ENCODE measurements around the gene MED20.
A peak's percentile ranks its signal among the peaks of the same experiment; 100 is the strongest.

The MED20 gene, protein sequence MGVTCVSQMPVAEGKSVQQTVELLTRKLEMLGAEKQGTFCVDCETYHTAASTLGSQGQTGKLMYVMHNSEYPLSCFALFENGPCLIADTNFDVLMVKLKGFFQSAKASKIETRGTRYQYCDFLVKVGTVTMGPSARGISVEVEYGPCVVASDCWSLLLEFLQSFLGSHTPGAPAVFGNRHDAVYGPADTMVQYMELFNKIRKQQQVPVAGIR

DNA sequence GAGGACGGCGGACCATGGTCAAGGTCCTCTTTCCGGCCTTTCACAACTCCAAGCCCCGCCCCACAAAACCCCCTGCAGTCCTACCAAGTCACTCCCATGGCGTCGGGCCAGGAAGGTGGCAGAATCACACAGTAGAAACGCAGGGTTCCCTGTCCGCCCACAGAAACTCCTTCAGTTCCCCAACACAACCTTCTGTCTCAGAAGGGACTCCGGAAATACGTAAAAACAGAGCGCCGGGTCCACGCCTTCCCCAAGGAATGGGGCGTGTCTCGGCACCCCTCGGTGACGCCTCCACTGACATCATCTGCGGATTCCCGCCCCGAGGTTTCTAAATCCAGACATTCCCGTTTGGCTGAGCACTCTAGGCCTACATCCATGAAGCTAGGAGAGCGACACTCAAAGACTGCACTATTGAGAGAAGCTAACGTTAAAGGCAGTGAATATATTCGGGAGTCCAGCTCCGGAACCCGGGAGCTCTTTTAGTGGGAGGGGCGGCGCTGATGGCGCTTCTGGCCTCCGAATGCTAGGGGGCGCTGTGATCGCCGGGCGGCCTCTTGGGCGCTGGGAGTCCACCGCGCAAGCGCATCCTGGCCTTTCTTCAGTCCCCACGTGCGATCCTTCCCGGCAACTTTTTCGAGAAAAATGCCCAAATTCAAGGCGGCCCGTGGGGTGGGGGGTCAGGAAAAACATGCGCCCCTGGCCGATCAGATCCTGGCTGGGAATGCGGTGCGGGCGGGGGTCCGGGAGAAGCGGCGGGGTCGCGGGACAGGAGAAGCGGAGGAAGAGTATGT, at the start of gene MED20, which contains the start of gene BYSL:
MED20 (minus strand) TSS at position 219 of the 791 bp plus-strand sequence; CDS start at position 98, 121 bp downstream.
BYSL (plus strand) TSS at position 579 of the 791 bp plus-strand sequence; CDS start at position 643, 64 bp downstream.
- H3K4me1 ChIP-seq (ENCODE audit: control insufficient read depth, low read depth, low read length) = peaks cover 6% of the 10 kb centered on the region
- H3K9ac ChIP-seq (ENCODE audit: low read length) = peak within 1 kb of the TSS; percentile 99
- no peaks in the 10 kb centered on the region for H3K27me3 ChIP-seq (ENCODE audit: control insufficient read depth, insufficient read depth, low read length)
- peak within 1 kb of the TSS; percentile 100 for H3K4me3 ChIP-seq (ENCODE audit: low read length)
- peak within 1 kb of the TSS; percentile 82 for H3K27ac ChIP-seq (ENCODE audit: low read length)
- H3K9me3 ChIP-seq (ENCODE audit: control insufficient read depth, low read depth, low read length) = no peaks in the 10 kb centered on the region
- peaks cover 14% of the 10 kb centered on the region for H3K36me3 ChIP-seq (ENCODE audit: control insufficient read depth, low read depth, low read length)

GRCh38 chr6:41970436-41970846, 49.5 kb upstream of the MED20 start:
- Histone ChIP-seq H3K4me3 (ENCODE audit: low read length) (no peak overlapping the region), H3K36me3 (ENCODE audit: control insufficient read depth, low read depth, low read length) (no peaks in the 10 kb centered on the region), H3K4me1 (ENCODE audit: control insufficient read depth, low read depth, low read length) (peaks cover 21% of the 10 kb centered on the region), H3K9ac (ENCODE audit: low read length) (no peak overlapping the region), H3K9me3 (ENCODE audit: control insufficient read depth, low read depth, low read length) (no peaks in the 10 kb centered on the region), H3K27ac (ENCODE audit: low read length) (no peak overlapping the region), H3K27me3 (ENCODE audit: control insufficient read depth, insufficient read depth, low read length) (no peaks in the 10 kb centered on the region)

DNA sequence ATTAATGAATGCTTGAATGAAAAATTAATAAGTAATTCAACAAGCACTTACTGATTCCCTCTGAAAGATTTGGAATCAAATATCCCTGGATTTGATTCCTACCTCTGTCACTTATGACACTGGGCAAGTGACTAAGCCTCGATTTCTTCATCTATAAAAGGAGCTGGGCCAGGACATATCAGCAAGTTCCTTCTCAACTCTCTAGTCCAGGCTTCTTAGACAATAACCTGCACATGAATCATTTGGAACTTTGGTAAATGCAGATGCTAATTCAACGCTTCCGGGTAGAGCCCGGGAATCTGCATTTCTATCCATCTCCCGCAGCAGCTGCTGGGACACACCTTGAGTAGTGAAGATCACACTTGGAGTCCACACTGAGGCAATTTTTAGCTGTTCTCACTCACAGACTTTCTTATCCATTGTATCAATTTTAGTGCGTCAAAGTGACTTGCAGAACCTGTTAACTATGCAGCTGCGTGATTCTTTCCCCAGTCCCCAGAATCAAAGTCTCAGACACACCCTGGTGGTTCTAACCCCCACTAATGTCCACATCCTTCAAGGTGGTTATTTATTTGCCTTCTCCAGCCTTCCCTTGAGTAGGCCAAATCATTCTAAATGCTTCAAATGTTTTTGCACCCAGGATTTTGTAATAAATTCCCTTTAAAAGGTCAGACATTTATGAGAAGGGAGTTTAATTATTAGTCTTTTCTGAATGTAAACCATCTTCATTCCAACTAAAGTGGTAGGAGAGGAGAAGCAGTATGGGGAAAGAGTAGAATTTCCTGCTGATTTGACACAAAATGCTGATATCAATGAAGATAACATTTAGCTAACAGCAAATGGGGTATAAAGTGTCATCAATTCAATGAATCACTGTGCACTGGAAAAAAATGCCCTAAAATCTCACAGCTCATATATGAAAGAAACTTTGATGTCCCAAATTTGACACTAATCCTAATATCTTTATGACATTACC, 46.7 kb upstream of the MED20 start:
- Histone ChIP-seq H3K4me1 (ENCODE audit: control insufficient read depth, low read depth, low read length) (peaks cover 37% of the 10 kb centered on the region), H3K36me3 (ENCODE audit: control insufficient read depth, low read depth, low read length) (no peaks in the 10 kb centered on the region), H3K9ac (ENCODE audit: low read length) (peak overlapping the region; percentile 59), H3K27me3 (ENCODE audit: control insufficient read depth, insufficient read depth, low read length) (no peaks in the 10 kb centered on the region), H3K9me3 (ENCODE audit: control insufficient read depth, low read depth, low read length) (no peaks in the 10 kb centered on the region), H3K27ac (ENCODE audit: low read length) (peak overlapping the region; percentile 87), H3K4me3 (ENCODE audit: low read length) (no peak overlapping the region)

DNA sequence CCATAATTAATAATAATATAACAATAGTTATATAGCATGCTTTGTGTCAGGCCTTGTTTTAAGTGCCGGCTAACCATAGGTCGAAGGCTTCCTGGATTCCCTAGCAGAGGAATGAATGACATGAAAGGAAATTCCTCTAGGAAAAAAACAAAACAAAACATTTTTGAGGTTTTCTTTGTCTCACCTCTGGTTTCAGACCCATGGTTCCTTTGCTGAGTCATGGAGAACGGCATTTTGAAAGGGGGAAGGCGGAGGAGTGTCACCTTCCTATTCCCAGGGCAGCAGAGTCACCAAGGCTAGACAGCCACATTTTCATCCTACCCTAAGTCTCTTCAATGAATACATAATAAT, 46.0 kb upstream of the MED20 start:
- Histone ChIP-seq H3K27me3 (ENCODE audit: control insufficient read depth, insufficient read depth, low read length) (no peaks in the 10 kb centered on the region), H3K27ac (ENCODE audit: low read length) (peak overlapping the region; percentile 87), H3K9me3 (ENCODE audit: control insufficient read depth, low read depth, low read length) (no peaks in the 10 kb centered on the region), H3K4me3 (ENCODE audit: low read length) (no peak overlapping the region), H3K4me1 (ENCODE audit: control insufficient read depth, low read depth, low read length) (peaks cover 37% of the 10 kb centered on the region), H3K36me3 (ENCODE audit: control insufficient read depth, low read depth, low read length) (no peaks in the 10 kb centered on the region), H3K9ac (ENCODE audit: low read length) (peak overlapping the region; percentile 59)

DNA sequence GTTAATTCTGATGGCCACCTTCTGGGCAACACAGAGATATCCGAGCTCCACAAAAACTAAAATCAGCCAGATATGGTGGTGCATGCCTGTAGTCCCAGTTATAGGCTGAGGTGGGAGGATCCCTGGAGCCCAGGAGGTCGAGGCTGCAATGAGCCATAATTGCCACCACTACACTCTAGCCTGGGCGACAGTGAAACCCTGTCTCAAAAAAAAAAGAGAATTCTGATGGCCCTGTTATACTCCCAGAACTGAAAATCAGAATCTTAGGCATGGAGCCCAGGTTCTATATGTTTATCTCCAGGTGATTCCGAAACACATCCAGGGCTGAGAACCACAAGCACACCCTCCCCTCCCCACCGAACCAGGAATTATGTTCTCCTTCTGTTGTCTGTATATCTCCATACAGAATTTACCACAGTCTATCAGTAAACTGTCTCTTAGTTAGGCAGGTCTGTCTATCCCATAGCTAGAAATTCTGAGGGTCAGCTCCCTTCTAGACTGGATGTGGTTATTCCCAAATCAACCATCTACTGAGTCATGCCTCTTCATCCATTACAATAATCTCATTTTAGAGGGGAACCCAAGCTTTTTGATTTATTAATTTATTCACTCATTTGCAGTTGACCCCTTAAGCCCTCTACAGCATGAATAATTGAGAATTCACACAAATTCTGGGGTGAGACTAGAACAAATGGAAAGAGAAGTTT, 45.4 kb upstream of the MED20 start:
- no peaks in the 10 kb centered on the region for H3K9me3 ChIP-seq (ENCODE audit: control insufficient read depth, low read depth, low read length)
- H3K4me1 ChIP-seq (ENCODE audit: control insufficient read depth, low read depth, low read length) = peaks cover 37% of the 10 kb centered on the region
- peak overlapping the region; percentile 87 for H3K27ac ChIP-seq (ENCODE audit: low read length)
- no peaks in the 10 kb centered on the region for H3K27me3 ChIP-seq (ENCODE audit: control insufficient read depth, insufficient read depth, low read length)
- no peaks in the 10 kb centered on the region for H3K36me3 ChIP-seq (ENCODE audit: control insufficient read depth, low read depth, low read length)
- H3K9ac ChIP-seq (ENCODE audit: low read length) = peak overlapping the region; percentile 59
- no peak overlapping the region for H3K4me3 ChIP-seq (ENCODE audit: low read length)

- H3K27ac ChIP-seq (ENCODE audit: low read length) = peak overlapping the region; percentile 76
Observed at GRCh38 chr6:41965429-41966213, 44.7 kb upstream of the MED20 start.

DNA sequence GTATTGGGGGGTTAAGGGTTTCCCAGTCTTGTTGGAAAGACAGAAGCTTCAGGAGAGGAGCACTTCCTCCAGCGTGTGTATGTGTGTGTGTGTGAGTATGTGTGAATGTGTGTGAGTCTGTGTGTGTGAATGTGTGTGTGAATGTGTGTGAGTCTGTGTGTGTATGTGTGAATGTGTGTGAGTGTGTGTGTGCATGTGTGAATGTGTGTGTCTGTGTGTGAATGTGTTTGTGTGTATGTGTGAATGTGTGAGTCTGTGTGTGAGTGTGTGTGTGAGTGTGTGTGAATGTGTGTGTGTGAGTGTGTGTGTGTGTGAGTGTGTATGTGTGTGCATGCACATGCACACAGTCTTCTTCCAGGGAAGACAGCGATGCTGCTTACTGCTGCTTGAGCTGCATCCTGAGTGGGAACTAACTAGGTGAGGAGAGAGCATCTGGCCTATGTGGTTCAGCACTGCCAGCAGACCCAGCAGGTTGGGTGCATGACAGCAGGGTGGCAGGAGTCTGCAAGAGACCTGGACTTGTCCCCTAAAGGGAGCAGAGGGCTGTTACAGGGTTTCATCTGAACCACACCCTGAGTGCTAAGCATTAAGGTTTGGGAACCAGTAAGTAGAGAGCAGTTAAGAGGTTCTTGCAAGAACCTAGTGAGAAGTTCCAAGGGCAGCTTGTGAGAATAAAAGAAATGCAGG, 43.4 kb upstream of the MED20 start:
- no peaks in the 10 kb centered on the region for H3K27me3 ChIP-seq (ENCODE audit: control insufficient read depth, insufficient read depth, low read length)

More at GRCh38 chr6:41965429-41966213, 44.7 kb upstream of the MED20 start:
- Histone ChIP-seq H3K9ac (ENCODE audit: low read length) (peak overlapping the region; percentile 38), H3K27me3 (ENCODE audit: control insufficient read depth, insufficient read depth, low read length) (no peaks in the 10 kb centered on the region), H3K4me1 (ENCODE audit: control insufficient read depth, low read depth, low read length) (peaks cover 37% of the 10 kb centered on the region), H3K9me3 (ENCODE audit: control insufficient read depth, low read depth, low read length) (no peaks in the 10 kb centered on the region), H3K36me3 (ENCODE audit: control insufficient read depth, low read depth, low read length) (no peaks in the 10 kb centered on the region), H3K4me3 (ENCODE audit: low read length) (peak overlapping the region; percentile 34)

DNA sequence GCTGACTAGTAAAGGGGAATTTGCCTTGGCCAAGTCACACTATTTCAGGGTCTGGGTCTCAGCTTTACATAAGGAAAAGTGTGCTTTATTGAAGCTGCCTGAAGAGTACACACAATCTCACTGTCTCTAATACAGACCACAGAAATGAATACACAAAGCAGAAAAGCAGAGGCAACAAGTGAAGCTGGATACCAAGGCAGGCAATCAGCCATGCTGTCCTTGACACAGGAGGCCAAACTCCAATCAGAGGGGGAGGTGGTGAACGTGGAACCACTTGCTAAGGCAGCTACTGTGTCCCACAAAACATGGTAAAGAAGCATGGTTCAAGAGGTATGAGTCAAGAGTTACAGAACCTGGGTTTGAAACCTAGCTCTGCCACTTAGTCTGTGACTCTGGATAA, 42.4 kb upstream of the MED20 start:
- Histone ChIP-seq H3K27me3 (ENCODE audit: control insufficient read depth, insufficient read depth, low read length) (no peaks in the 10 kb centered on the region), H3K36me3 (ENCODE audit: control insufficient read depth, low read depth, low read length) (no peaks in the 10 kb centered on the region), H3K27ac (ENCODE audit: low read length) (no peak overlapping the region), H3K9ac (ENCODE audit: low read length) (no peak overlapping the region), H3K9me3 (ENCODE audit: control insufficient read depth, low read depth, low read length) (no peaks in the 10 kb centered on the region), H3K4me3 (ENCODE audit: low read length) (no peak overlapping the region), H3K4me1 (ENCODE audit: control insufficient read depth, low read depth, low read length) (peaks cover 37% of the 10 kb centered on the region)

More for the DNA sequence above, 43.4 kb upstream of the MED20 start:
- no peaks in the 10 kb centered on the region for H3K9me3 ChIP-seq (ENCODE audit: control insufficient read depth, low read depth, low read length)
- H3K36me3 ChIP-seq (ENCODE audit: control insufficient read depth, low read depth, low read length) = no peaks in the 10 kb centered on the region
- no peak overlapping the region for H3K27ac ChIP-seq (ENCODE audit: low read length)
- H3K4me1 ChIP-seq (ENCODE audit: control insufficient read depth, low read depth, low read length) = peaks cover 37% of the 10 kb centered on the region
- no peak overlapping the region for H3K9ac ChIP-seq (ENCODE audit: low read length)
- H3K4me3 ChIP-seq (ENCODE audit: low read length) = no peak overlapping the region

- no peaks in the 10 kb centered on the region for H3K9me3 ChIP-seq (ENCODE audit: control insufficient read depth, low read depth, low read length)
- no peaks in the 10 kb centered on the region for H3K36me3 ChIP-seq (ENCODE audit: control insufficient read depth, low read depth, low read length)
- no peaks in the 10 kb centered on the region for H3K27me3 ChIP-seq (ENCODE audit: control insufficient read depth, insufficient read depth, low read length)
- no peak overlapping the region for H3K27ac ChIP-seq (ENCODE audit: low read length)
- H3K9ac ChIP-seq (ENCODE audit: low read length) = no peak overlapping the region
- no peak overlapping the region for H3K4me3 ChIP-seq (ENCODE audit: low read length)
- peaks cover 12% of the 10 kb centered on the region for H3K4me1 ChIP-seq (ENCODE audit: control insufficient read depth, low read depth, low read length)
Observed at GRCh38 chr6:41960028-41960427, 39.1 kb upstream of the MED20 start.
